OCI-LY3 (cell line): ENCODE measurements around the gene ACOT9.

Experiments used
- CTCF ChIP-seq: fragments of 200-600, 300-600 bp; sonication (generic); IDR thresholded peaks from 2 replicates; pipeline ENCODE4 v1.5.1; 2014; ENCODE audit warnings: antibody characterized with exemption, low read length, low read depth
- EZH2phosphoT487 ChIP-seq: fragments of 200-600 bp; shearing (Covaris generic); IDR thresholded peaks from 2 replicates; pipeline ENCODE4 v1.6.1; 2018; ENCODE audit warnings: antibody characterized with exemption, mixed run types, low read depth

DNA sequence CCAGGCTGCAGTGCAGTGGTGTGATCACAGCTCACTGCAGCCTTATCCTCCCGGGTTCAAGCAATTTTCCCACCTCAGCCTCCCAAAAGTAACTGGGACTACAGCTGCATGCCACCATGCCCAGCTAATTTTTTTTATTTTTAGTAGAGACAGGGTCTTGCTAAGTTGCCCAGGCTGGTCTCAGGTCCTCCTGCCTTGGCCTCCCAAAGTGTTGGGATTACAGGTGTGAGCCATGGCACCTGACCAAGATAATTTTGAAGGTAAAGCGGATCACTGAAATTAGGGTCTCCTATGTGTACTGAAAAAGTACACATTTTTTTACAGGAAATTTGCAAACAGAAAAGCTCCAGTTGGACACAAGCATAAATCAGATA lies 44.7 kb upstream of the ACOT9 start:
- TF ChIP-seq CTCF, result no peak
- TF ChIP-seq EZH2phosphoT487, result no peak
